Germinal center (tissue), 1 donor: Measurements from ENCODE around the gene CHD3.

Experiments
- DNase-seq: peaks from one replicate; pipeline ENCODE4 v3.0.0; 2012; ENCODE audit warnings: mixed read lengths, low spot score

CHD3 gene

GRCh38 chr17:7888184-7888920 lies at the start of gene CHD3:
Gene CHD3 (plus strand): TSS chr17:7888789. CDS start chr17:7889001, 212 bp downstream.
- DNase-seq: no peak

DNA sequence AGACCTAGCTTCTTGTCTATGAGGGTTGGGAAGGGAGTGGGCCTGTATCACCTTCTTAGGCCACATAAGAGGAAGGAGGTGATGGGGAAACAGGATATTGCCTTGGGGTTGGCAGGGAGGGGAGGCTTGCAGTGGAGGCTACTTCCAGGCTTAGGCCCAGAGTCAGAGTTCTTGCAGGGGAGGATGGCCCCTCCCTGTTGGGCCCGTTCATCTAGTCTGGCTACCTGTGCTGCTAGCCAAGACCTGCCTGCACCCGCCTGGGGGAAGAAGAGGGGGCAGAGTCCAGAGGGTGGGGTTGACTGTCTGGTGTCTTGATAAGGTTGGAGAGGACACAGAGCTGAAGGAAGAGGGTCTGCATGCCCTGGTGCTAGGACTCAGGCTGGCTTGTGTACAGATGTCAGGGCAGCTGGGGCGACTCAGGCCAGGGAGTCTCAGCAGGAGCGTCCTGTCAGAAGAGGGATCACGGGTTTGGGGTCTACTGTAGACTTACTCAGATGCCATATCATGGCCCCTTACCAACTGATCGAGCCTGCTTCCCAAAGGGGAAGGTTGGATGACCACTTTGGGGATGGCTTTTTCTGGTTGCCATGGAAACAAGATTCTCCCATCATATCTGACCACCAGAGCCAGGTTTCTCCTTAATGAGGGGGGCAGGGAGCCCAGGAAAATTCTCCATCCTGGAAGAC lies 49.3 kb upstream of the CHD3 start:
- no peak for DNase-seq

- DNase-seq: no peak
Observed at GRCh38 chr17:7839876-7840261, 48.7 kb upstream of the CHD3 start.

- no peak for DNase-seq
Observed at GRCh38 chr17:7840441-7840840, 48.1 kb upstream of the CHD3 start.

DNA sequence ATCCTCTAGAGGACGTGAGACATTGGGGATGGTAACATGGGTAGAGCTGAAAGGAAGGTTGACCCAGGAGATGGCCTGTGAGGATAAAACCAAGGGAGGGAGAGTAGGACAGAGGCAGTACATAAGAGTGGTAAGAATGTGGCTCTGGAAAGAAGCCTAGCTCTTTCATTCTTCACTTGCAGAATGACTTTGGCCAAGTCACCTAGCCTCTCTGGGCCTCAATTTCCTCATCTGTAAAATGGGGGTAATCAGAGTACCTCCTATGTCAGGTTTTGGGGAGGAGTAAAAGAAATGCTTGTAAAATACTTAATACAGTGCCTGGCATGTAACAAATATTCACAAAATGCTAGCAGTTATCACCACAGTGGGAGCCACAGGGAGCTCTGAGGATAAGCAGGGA lies 47.7 kb upstream of the CHD3 start:
- no peak for DNase-seq

DNA sequence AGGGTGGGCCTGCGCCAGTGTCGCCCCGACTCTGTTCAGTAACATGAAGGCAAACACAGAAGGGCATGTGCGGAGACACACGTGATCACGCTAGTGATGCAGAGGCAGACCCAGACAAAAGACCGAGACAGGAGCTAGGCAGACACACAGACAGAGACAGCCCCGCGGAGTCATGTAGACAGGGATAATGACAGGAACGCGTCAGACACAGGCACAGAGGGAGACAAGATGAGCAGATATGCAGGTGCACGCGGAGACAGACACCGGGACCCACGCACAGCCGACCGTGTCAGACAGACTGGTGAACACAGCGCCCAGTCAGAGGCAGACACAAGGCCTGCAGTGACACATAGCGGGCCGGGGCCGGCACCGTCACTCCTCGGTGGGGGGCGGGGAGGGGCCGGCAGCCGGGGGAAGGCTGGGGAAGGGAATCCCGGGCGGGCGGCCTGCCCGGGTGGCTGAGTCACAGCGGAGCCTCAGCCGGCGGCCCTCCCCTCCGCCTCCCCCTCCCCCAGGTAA lies 47.1 kb upstream of the CHD3 start:
- peak; percentile 50 for DNase-seq

DNA sequence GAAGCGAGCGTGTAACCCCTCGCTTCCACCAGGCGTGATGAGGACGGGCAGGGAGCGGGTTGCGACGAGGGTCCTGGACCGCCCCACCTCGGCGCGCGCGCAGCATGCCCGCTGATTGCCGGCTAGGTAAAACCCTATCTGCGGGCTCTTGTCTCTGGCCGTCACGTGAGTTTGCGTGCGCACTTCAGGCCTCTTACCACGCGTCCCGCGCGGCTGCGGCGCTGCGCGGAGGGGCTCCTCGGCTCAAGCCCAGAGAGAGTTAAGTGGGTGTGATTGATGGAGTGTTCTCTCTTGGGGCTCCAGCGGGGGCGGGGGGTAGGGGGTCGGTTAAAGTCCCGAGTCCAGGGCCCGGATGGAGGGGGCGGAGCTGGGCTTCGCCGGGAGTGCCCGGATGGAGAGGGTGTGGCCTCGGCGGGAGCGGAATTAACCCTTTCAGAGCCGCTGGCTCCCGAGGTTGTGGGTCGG lies 46.6 kb upstream of the CHD3 start:
- DNase-seq: peak; percentile 79

DNA sequence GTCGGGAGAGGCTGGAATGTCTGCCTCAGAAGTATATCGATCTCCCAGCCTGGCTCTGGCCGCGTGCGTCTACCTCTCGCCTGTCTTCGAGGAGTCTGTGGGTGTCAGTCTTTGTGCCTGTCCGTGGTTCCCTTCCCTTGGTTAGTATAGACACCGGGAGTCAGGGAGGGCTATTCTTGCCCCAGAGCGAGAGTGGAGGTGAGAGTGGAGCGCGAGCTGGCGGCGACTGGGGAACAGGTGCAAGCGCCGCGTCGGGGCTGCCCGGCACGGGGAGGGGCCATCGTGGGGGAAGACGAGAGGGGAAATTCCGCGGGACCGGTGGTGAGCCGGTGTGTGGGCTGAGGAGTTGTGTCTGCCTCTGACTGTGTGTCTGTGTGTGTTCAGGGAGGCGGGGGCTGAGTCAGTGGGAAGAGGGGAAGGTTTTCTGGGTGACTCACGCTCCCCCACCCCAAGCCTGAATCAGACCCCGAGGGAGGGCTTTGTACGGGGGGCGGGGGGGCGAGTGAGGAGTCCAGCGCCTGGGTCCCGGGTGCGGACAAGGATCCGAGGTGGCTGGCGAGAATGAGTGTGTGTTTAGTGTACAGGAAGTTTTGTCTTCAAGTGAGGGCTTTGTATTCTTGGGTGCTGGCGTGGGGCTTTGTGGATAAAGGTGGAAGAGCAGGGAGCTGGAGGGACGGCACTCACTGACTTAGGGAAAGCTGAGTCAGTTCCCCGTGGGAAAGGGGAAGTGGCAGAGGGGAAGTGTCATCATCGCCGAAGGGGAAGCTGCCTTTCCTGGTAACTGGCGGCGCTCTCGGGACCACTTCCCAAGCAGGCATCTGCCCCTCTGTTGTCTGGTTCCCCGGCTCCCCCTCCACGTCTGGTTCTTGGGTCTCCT lies 46.0 kb upstream of the CHD3 start:
- peak; percentile 75 for DNase-seq

DNA sequence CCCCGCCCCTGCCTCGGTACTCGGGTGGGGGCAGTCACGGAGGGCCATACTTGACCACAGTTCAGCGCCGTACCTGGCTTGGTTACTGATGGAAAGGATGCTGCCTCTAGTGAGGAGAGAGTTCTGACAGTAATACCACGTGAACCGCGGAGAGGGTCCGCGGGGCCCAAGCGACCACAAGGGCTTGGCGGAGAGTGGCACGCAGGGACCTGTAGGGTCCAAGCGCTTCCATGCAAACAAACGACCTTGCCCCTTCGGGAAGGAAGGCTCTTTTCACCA lies 45.4 kb upstream of the CHD3 start:
- no peak for DNase-seq

- peak; percentile 91 for DNase-seq
Observed at GRCh38 chr17:7843536-7844291, 44.9 kb upstream of the CHD3 start.

DNA sequence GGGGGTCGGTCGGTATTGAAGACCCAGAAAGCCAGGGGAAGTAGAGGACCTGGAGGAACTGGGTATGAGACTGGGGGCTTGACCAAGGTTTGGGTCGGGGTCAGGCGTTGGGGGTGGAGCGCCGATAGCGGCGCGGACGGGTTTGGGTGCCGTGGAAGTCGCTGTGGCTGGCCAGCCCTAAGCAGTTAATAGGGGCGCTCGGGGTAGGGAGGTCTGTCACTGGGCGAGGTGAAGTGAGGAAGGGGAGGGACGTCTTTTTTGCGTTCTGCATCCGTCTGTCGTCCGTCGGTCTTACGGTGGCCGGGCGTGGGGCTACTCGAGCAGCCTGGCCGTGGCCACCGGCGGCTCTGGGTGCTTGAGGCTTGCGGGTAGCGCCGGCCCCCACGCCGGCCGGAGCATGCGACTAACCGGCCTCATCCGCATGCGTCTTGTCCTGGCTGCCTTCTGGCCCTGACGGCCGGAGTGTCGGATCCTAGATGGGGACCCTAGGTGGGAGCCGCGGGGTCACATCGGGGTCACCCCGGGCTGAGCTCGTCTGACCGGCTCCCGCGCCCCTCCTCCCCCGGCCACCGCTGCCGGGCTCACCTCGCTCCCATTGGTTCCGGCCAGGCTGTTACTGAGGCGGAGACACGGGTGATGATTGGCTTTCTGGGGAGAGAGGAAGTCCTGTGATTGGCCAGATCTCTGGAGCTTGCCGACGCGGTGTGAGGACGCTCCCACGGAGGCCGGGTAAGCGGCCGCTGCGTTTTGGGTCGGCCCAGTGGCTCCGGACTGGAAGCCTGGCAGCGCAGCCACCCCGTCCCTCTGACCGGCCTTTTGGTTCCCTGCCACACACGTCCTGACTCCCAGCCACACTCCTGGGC lies 44.1 kb upstream of the CHD3 start:
- peak; percentile 92 for DNase-seq

GRCh38 chr17:7845359-7846062 lies 43.1 kb upstream of the CHD3 start:
- DNase-seq: no peak

- DNase-seq: no peak
Observed at GRCh38 chr17:7846063-7846735, 42.4 kb upstream of the CHD3 start.

GRCh38 chr17:7846765-7847661 lies 41.6 kb upstream of the CHD3 start:
- DNase-seq: no peak

- no peak for DNase-seq
Observed at GRCh38 chr17:7848131-7848579, 40.4 kb upstream of the CHD3 start.

DNA sequence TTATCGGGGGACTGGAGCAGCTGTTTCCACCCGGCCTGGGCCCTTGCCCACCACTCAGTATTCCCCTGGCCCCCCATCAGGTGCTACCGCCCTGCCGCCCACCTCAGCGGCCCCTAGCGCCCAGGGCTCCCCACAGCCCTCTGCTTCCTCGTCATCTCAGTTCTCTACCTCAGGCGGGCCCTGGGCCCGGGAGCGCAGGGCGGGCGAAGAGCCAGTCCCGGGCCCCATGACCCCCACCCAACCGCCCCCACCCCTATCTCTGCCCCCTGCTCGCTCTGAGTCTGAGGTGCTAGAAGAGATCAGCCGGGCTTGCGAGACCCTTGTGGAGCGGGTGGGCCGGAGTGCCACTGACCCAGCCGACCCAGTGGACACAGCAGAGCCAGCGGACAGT lies 39.9 kb upstream of the CHD3 start:
- DNase-seq: no peak

GRCh38 chr17:7849130-7849750 lies 39.3 kb upstream of the CHD3 start:
- DNase-seq: no peak
